HG03175 (cell line): ENCODE results near the gene PHC2.
"Not testable (repeated sequence)": the region's sequence is repeated elsewhere in the genome, so short reads cannot be mapped to it uniquely, and the experiment has no call there.

Experiments
- ATAC-seq: cut with Tn5 transposase; IDR thresholded peaks from one replicate; pipeline ENCODE4 v1.9.1; 2021; ENCODE audit warnings: mild to moderate bottlenecking, moderate library complexity; ENCODE audit not compliant: unreplicated experiment

PHC2 gene

GRCh38 chr1:33319949-33320618 is 110.8 kb downstream of the PHC2 start:
- ATAC-seq: no peak

- ATAC-seq: no peak
Measured at GRCh38 chr1:33319186-33319948, 111.5 kb downstream of the PHC2 start.

- no peak for ATAC-seq
Measured at GRCh38 chr1:33317946-33318345, 112.9 kb downstream of the PHC2 start.

- ATAC-seq: no peak
Measured at GRCh38 chr1:33317354-33317753, 113.5 kb downstream of the PHC2 start.

- ATAC-seq: no peak
Measured at GRCh38 chr1:33316601-33317000, 114.3 kb downstream of the PHC2 start.

GRCh38 chr1:33314416-33314815 is 116.5 kb downstream of the PHC2 start:
- no peak for ATAC-seq

- ATAC-seq: no peak
Measured at GRCh38 chr1:33312413-33312749, 118.5 kb downstream of the PHC2 start.

GRCh38 chr1:33311706-33312412 is 119.0 kb downstream of the PHC2 start:
- ATAC-seq: no peak

GRCh38 chr1:33310702-33311101 is 120.2 kb downstream of the PHC2 start:
- no peak for ATAC-seq

GRCh38 chr1:33309351-33309750 is 121.5 kb downstream of the PHC2 start:
- ATAC-seq: not testable (repeated sequence)

GRCh38 chr1:33307494-33307864 is 123.4 kb downstream of the PHC2 start:
- no peak for ATAC-seq

- ATAC-seq: no peak
Measured at GRCh38 chr1:33306653-33307493, 124.0 kb downstream of the PHC2 start.

- no peak for ATAC-seq
Measured at GRCh38 chr1:33305816-33306652, 124.9 kb downstream of the PHC2 start.

- ATAC-seq: no peak
Measured at GRCh38 chr1:33305016-33305415, 125.9 kb downstream of the PHC2 start.

- ATAC-seq: no peak
Measured at GRCh38 chr1:33302325-33302724, 128.6 kb downstream of the PHC2 start.

- no peak for ATAC-seq
Measured at GRCh38 chr1:33301273-33301984, 129.5 kb downstream of the PHC2 start.

- no peak for ATAC-seq
Measured at GRCh38 chr1:33300673-33301072, 130.2 kb downstream of the PHC2 start.

GRCh38 chr1:33299461-33300155 is 131.3 kb downstream of the PHC2 start:
- ATAC-seq: no peak
